Activated T-cell treated with anti-CD3 and anti-CD28 coated beads, Interleukin-2, amount 50 U/mL, for 48 hours (primary cell): ENCODE measurements around the gene NTRK2.

ENCODE experiments used
- DNase-seq, 2 experiments: peaks; one replicate each; pipeline ENCODE4 v3.0.0-alpha.2; 2020

NTRK2 gene

DNA sequence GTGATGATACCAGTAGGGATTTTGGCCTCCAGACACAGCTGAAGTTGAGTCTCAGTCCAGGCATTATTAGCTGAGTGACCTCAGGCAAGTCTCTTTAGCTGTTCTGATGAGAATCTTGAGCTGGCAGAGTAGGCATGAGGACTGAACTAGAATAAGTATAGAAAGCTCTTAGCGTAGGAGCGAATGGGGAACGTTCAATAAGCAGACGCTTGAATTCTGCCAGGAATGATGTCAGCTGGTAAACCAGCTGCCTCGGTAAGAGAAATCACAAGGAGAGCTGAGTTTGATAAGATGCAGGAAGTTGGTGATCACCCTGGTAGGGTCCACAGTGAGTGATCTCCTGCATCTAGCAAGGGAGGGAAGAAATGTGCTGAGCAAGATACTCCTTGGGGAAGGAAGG lies 280.4 kb downstream of the NTRK2 start:
- DNase-seq, result no peak

DNA sequence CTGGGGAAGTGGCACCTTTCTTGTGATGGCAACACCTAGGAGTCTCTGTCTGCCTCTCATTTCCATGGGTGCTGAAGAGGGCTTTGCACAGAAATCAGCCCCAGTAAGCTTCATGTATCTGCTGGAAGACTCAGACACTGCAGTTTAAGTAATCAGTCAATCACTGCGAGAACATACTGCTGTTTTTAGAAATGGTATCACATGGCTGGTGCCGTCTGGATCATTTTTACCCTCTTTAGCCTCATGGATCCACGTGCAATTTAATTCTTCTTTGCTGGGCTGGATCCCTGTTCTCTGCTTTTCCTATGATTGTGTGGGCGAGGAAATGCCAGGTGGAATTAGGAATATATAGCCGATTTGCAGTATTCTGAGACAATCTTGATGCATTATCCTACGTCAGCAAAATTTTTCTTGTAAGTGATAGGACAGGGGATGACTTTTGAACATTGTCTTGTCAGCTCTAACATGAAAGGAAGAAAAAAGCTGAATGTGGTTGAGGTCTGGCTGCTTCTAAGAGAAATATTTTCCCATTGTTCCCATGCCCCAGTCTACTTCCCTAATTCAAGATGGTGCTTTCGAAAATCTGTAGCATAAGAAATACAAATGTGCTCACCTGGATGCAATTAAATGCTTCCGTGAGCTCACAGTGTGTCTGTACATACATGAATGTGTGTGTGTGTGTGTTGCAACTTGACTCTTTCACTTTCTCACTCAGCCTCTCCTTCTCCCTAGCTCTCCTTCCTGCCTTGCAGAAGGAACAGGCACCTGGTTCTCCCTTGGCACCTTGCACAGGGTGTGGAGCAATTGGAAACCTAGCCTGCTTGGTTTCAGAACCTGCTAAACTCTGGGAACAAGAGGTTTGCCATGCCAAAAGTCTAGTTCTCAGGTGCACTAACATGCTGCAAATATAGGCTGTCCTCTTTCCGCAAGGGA lies 281.6 kb downstream of the NTRK2 start:
- DNase-seq, result no peak

DNA sequence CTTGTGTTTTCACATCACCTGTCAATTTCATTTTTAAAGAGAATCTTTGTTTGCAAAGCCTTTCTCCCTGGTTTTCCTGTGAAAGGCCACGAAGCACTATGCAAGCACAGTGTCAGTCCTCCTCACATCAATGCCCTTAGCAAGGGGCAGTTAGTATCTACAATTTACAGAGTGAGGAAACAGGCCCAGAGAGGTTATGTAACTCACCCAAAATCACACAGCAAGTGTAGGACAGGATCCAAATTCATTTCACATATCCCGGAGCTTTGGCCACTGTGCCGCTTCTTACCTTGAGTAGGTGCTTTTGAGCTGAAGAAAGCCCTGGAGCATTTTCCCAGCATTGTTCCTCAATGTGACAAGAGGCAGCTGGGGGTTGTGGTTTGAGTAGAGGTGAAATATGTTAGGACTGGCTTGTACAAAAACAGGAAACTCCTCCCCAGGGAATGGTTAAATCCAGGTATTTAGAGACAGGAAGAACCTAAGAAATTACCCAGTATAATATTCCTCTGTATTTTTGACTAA lies 283.8 kb downstream of the NTRK2 start:
- no peak for DNase-seq

DNA sequence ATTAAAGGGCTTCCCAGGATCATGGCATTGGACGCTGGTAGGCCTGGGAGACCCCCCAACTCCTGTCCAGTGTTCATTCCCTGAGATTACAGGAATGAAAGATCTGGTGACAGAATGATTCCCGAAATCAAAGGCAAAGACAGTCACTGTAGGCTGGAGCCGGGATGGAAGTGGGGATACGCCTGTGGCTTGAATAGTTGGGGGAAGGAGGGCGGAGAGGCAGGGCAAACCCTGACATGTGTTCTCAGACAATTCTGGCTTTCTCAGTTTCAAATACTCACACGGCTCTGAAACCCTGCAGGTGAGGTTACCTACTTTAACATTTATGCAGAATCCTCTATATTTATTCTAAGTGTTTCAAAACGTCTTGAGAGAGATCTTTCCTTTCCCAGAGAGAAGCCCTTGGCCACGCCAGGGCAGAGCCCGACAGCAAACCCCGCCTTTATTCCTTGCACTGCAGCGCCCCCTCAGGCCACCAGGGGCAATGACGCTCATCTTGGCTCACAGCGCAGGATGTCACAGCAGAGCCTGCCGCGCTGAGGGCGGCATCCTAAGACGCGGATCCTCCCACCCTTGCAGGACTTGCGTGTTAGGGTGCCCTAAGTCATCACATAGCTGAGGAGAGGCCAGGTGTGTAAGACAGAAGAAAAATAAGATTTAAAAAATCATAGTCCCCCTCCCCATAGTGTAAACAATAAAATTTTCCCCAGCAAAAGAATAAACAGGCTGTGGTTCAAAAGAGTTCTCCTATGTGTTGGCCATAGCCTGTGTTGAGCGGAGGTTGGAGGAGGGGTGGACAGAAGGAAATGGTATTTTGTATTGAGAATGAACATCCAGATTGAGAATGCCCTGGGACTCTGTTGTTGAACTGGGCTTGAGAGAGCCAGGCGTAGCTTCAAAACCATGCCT lies 284.5 kb downstream of the NTRK2 start:
- DNase-seq, result peak; percentile 61 to 71

DNA sequence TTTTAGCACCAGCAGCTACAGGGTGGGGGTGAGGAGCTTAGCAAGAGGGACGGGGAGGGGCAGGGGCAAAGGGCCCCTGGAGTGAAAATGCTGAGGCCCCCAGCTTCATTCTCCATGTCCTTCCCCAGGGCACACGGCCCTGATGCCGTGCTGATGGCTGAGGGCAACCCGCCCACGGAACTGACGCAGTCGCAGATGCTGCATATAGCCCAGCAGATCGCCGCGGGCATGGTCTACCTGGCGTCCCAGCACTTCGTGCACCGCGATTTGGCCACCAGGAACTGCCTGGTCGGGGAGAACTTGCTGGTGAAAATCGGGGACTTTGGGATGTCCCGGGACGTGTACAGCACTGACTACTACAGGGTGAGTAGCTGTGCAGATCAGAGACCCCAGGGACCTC lies 285.6 kb downstream of the NTRK2 start:
- no peak for DNase-seq

DNA sequence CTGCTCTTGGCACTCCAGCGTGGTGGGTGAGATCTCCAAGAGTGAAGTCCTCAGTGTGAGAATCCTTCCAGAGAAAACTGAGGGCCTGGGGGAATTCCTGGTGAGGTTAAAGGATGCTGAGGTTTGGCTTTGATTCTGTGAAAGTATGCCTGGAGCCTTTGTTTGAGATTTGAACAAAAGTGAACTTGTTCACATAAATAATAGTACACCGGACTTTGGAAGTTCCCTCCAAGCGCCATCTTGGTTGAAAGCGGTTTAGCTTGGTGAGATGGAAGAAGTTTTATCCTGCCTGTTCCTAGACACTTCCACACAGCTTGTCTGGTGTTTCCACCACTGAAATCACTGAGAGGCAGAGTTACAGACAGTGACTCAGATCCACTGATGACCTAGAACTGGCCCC lies 286.4 kb downstream of the NTRK2 start:
- DNase-seq, result no peak

DNA sequence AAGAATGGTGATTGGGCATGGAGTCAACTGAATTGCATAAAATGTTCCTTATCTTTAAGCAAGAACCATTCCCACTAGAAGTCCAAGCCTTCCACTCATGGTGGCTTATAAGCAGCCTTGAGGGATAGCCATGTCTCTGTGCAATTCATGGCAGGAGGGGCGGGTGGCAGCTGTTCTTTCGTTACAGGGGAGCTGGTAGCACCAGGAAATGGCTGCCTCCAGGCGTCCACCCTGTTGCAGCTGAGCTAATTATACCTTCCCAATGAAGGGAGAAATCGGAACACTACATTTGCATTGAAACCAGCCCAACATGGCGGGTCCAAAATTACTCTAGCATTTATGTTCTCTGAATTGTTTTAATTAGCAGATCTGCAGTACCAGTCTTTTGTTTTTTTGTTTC lies 289.8 kb downstream of the NTRK2 start:
- no peak for DNase-seq

- DNase-seq, result no peak
These were observed 297.6 kb downstream of the NTRK2 start for GRCh38 chr9:84966876-84967830.

DNA sequence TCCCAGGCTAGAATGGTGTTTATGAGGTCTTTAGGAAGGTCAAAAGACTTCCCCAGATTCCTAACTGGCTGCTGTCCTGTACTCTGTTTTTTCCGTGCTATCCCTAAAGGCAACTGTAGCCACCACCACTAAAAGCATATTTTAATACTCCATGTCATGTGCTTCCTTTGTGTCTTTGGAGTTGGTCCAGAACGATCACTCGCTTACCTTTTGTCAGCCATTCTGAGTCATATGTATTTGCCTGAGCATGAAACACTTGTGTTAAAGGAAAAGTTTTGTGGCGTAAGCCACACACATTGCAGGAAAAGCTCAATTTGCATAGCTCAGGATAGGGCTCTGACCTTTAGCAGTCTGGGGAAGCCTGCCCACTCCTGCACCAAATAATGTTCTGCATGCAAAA lies 299.6 kb downstream of the NTRK2 start:
- no peak for DNase-seq

GRCh38 chr9:84969736-84970135 lies 300.2 kb downstream of the NTRK2 start:
- no peak for DNase-seq

DNA sequence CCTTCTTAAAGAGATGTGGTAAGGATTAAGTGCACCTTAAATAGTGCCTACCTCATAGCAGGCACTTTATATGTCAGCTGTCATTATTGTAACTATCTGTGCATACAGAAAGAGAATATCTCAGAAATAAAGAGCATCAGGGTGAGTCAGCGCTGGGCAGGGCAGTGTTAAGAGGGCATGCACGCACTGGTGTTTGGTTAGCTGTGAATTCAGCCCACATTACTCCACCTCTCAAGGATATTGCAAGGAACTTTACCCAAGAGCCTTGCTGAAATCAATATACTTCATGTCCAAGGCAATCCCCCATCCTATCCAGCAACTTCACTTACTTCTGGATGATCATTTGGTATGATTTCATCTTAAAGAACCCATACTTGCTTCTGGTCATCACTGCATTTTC lies 300.9 kb downstream of the NTRK2 start:
- DNase-seq, result no peak

DNA sequence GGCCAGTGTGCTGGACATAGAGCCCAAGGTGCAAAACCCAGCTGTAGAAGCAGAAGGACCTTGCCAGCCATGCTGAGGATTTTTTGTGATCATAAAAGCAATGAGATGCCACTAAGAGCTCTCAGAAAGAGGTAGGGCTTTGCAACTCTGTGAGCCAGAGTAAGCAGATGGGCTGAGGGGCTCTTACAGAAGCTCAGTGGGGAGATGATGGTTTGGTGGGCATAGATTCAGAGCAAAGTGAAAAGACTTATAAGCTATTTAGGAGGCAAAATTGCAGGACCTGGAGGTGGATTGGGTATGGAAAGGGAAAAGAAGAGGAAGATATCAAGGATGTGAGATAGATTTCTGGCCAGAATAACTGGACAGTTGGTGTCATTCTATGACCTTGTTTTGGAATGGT lies 302.0 kb downstream of the NTRK2 start:
- no peak for DNase-seq

DNA sequence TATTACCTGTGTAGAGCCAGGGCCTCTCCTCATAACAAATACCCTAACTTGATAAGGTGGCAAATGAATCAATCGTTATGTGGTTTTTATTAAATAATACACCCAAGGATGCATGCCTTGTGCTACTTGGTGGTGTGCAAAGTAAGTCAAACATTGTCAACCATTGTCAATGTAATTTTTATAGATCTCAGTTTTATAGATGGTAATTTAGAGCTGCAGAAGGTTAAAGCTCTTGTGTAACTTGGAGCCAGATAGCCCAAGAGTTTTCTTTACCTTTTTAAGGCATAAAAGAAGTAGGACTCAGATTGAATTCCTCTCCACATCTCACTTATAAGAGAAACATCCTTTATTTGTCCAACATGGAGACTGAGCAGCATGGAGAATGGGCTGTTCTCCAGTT lies 304.7 kb downstream of the NTRK2 start:
- no peak for DNase-seq

GRCh38 chr9:84974855-84975254 lies 305.3 kb downstream of the NTRK2 start:
- DNase-seq, result no peak

DNA sequence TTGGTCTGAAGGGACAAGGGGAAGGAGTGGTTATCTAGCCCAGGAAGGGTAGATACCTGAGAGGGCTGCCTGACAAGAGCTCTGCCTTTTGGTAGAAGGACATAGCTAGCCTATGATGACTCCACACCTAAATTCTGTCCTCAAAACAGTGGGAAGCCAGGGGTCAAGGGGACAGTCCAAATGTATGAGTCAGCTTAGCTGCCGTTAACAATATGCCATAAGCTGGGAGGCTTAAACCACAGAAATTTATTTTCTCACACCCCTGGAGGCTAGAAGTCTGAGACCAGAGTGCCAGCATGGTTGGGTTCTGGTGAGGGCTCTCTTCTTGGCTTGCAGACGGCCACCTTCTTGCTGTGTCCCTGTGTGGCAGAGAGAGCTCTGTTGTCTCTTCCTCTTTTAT lies 306.4 kb downstream of the NTRK2 start:
- DNase-seq, result no peak

DNA sequence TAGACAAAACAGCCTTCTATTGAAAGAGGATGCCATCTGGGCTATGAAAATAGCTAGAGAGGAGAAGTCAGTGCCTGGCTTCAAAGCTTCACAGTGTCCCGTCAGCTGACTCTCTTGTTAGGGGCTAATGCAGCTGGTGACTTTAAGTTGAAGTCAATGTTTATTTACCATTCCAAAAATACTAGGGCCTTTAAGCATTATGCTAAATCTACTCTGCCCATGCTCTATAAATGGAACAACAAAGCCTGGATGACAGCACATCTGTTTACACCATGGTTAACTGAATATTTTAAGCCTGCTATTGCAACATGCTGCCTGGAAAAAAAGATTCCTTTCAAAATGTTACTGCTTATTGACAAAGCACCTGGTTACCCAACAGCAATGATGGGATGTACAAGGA lies 309.1 kb downstream of the NTRK2 start:
- DNase-seq, result no peak

GRCh38 chr9:84983749-84984148 lies 314.2 kb downstream of the NTRK2 start:
- DNase-seq, result no peak

DNA sequence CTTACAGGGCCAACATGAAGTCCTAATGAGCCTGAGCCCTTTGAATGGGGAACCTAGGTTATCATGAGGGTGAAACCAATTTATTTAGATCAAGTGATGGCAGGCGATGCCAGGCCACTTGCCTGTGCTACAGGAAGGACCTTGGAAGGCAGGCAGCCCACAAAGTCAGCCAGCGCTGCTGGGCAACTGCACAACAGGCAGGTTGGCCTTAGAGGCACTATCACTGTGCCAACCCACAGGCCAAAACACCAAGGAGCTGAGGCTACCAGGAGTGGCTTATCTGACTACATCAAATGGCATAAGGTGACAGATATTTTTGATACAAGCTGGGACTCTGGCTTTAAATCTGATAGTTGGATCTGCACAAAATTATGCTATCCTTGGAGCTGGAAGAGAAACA lies 319.1 kb downstream of the NTRK2 start:
- no peak for DNase-seq

DNA sequence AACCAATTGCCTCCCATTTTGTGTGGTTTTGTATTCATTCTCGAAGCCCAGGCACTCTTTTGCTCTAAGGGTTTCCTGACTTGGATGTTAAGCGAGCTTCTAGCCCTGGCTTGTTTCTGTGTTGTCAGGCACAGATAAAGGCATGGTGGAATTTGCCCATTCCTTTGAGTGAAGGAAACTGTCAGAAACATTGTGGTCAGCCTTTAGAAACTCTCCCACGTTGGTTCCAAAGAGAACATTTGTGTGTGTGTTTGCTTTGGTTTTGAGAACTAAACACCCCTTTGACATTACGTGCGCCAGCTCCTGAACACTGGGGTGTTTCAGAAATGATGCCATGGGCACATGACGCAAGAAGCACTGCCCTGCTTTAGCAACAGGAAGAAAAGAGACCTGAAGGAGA lies 320.9 kb downstream of the NTRK2 start:
- no peak for DNase-seq

GRCh38 chr9:84990850-84991513 lies 321.5 kb downstream of the NTRK2 start:
- DNase-seq, result no peak

GRCh38 chr9:84991514-84991870 lies 322.0 kb downstream of the NTRK2 start:
- no peak for DNase-seq

DNA sequence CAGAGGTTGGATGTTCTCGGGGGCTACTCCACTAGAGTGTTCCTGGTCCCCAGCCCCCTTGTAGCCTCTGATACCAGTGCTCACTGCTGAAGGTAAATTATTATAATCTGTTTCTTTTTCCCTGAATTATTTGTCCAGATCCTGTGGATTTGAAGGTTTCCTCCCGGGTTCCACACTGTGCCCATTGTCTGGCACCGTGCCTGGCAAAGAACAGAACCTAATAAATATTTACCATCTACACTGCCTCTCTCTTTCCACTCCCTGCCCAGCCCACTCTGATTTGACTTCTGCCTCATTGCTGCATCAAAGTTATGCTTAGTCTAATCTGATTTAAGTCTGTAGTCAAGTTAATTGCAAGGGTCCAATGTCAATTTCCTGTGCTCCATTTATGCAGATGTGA lies 322.9 kb downstream of the NTRK2 start:
- DNase-seq, result no peak
